H1 (cell line): ENCODE results near the gene ZNF277. TPM values are rescaled to one million over a fixed set of nuclear protein-coding genes. Genes with fewer than 3 reads are reported as not detected.

Source experiments
- CREB1 ChIP-seq: IDR thresholded peaks from 2 replicates; pipeline ENCODE4 v1.6.1; 2012; ENCODE audit warnings: inconsistent platforms
- EP300 ChIP-seq, 2 experiments: IDR thresholded peaks; 1 replicate in 1 of 2; 2 replicates in 1 of 2; pipeline ENCODE4 v1.6.1; 2011 to 2012; ENCODE audit warnings: low read depth in 2 of 2, low read length in 2 of 2, mild to moderate bottlenecking in 2 of 2, borderline replicate concordance in 1 of 2, inconsistent platforms in 1 of 2, moderate library complexity in 1 of 2
- EZH2 ChIP-seq: fragments of 200-600 bp; sonication (generic); IDR thresholded peaks from 2 replicates; pipeline ENCODE4 v1.7.1; 2012; ENCODE audit warnings: low read depth, mild to moderate bottlenecking, moderate library complexity, low read length, inconsistent platforms; ENCODE audit not compliant: severe bottlenecking
- KDM1A ChIP-seq: fragments of 200-600, 300-600 bp; sonication (generic); IDR thresholded peaks from 2 replicates; pipeline ENCODE4 v1.7.1; 2016; ENCODE audit warnings: mild to moderate bottlenecking, low read length, borderline replicate concordance
- RXRA ChIP-seq: IDR thresholded peaks from 2 replicates; pipeline ENCODE4 v1.6.1; 2011; ENCODE audit warnings: low read depth, mild to moderate bottlenecking, low read length, moderate library complexity; ENCODE audit not compliant: insufficient read depth
- polyA plus RNA-seq, 7 experiments: library from polyadenylated mRNA; depleted of rRNA in 3 of 7; stranded (reverse) in 5 of 7; unstranded in 2 of 7; fragments of >200 nt in 5 of 7; fragments of 200-250 nt in 2 of 7; gene quantifications; 1 replicate in 5 of 7; 2 replicates in 1 of 7; 4 replicates in 1 of 7; pipeline versions ENCODE4 v1.2.1 to v1.2.3, GENCODE V29; 2011 to 2013; ENCODE audit warnings: missing spikeins in 2 of 7, mixed read lengths in 2 of 7
- total RNA-seq: library from RNA; stranded (reverse); fragmentation: NEBNext Ultra II Directional; extraction: Animal tissue kit (Norgen Biotek cat#: 25700); gene quantifications from 2 replicates; pipeline ENCODE4 v1.2.1, GENCODE V29; 2021

ZNF277 gene
- total and polyA plus RNA-seq, 2 of the 8 experiments (the other 6 are each of a cell fraction or from before 2014, with no cell fraction given), result 5.1 to 21.7 TPM

GRCh38 chr7:112252141-112252540, 45.6 kb downstream of the ZNF277 start (continued):
- no peak for TF ChIP-seq EP300 (IDR thresholded peaks at IDR 0.05; ENCODE audit: borderline replicate concordance in 1 of 2, low read depth in 2 of 2, low read length in 2 of 2)
- no peak for TF ChIP-seq CREB1
- no peak for TF ChIP-seq KDM1A
- no peak for TF ChIP-seq EZH2
- TF ChIP-seq RXRA, result no peak
